Mammary epithelial cell (primary cell): ENCODE results near the gene ZNF229.

ENCODE experiments used
- EZH2 ChIP-seq: IDR thresholded peaks from 2 replicates; pipeline ENCODE4 v1.6.1; 2012; ENCODE audit warnings: low read length, inconsistent platforms, borderline replicate concordance
- TF ChIP-seq, protein P1 (sequence below), 2 donors: IDR thresholded peaks in 1 of 2; conservative IDR thresholded peaks in 1 of 2; 2 replicates each; pipeline ENCODE4 v1.5.1; 2011 to 2012; ENCODE audit warnings: inconsistent platforms in 2 of 2, low read length in 2 of 2, mild to moderate bottlenecking in 2 of 2, control low read depth in 1 of 2, low read depth in 1 of 2; ENCODE audit not compliant: insufficient read depth in 1 of 2; ENCODE audit errors: extremely low read depth in 1 of 2

DNA sequence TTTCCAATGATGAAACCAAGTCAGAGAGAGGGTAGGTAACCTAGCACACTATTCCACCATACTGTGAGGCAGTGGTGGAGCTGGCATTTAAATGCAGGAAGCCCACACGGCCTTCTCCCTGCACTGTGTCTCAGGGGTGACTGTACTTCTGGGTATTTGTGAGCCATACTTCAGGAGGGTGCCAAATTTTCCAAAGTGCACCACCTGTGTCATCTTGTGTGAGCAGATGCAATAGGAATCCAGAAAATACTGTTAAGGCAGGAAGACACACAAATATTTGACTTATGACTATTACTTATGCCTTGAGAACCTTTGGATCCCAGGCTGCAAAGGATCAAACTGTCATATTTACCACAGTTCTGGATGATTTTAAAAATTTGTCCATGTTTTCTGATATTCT is 17.3 kb downstream of the ZNF229 start:
- TF ChIP-seq, protein P1, sequence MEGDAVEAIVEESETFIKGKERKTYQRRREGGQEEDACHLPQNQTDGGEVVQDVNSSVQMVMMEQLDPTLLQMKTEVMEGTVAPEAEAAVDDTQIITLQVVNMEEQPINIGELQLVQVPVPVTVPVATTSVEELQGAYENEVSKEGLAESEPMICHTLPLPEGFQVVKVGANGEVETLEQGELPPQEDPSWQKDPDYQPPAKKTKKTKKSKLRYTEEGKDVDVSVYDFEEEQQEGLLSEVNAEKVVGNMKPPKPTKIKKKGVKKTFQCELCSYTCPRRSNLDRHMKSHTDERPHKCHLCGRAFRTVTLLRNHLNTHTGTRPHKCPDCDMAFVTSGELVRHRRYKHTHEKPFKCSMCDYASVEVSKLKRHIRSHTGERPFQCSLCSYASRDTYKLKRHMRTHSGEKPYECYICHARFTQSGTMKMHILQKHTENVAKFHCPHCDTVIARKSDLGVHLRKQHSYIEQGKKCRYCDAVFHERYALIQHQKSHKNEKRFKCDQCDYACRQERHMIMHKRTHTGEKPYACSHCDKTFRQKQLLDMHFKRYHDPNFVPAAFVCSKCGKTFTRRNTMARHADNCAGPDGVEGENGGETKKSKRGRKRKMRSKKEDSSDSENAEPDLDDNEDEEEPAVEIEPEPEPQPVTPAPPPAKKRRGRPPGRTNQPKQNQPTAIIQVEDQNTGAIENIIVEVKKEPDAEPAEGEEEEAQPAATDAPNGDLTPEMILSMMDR (conservative IDR thresholded peaks at IDR 0.05 in 1 of 2, IDR thresholded peaks at IDR 0.05 in 1 of 2; ENCODE audit: extremely low read depth in 1 of 2, insufficient read depth in 1 of 2, low read depth in 1 of 2, low read length in 2 of 2), result no peak
- no peak for TF ChIP-seq EZH2
